HepG2 (cell line): ENCODE measurements around the gene TOM1L2. TPM values are rescaled to one million over a fixed set of nuclear protein-coding genes. Genes with fewer than 3 reads are reported as not detected.

ENCODE experiments used
- BRCA1 ChIP-seq: sonication (generic); formaldehyde crosslinking; IDR thresholded peaks from 2 replicates; pipeline ENCODE4 v1.4.0; 2020; ENCODE audit warnings: missing genetic modification reagents
- ERF ChIP-seq: IDR thresholded peaks from 2 replicates; pipeline ENCODE4 v1.6.1; 2018; ENCODE audit warnings: missing biosample characterization, missing genetic modification reagents
- HOXA7 ChIP-seq: sonication (generic); formaldehyde crosslinking; IDR thresholded peaks from 2 replicates; pipeline ENCODE4 v1.8.1; 2022; ENCODE audit warnings: mild to moderate bottlenecking, missing genetic modification reagents, moderate library complexity
- JUND ChIP-seq: sonication (generic); formaldehyde crosslinking; IDR thresholded peaks from 2 replicates; pipeline ENCODE4 v1.8.0; 2022; ENCODE audit warnings: mild to moderate bottlenecking, missing genetic modification reagents
- NCOR1 ChIP-seq: fragments of 200-600 bp; sonication (generic); IDR thresholded peaks from 2 replicates; pipeline ENCODE4 v1.7.0; 2017; ENCODE audit warnings: antibody characterized with exemption, low read length, borderline replicate concordance
- NR2C2 ChIP-seq: sonication (generic); formaldehyde crosslinking; IDR thresholded peaks from 2 replicates; pipeline ENCODE4 v1.4.0; 2020; ENCODE audit warnings: missing genetic modification reagents, mild to moderate bottlenecking, moderate library complexity, borderline replicate concordance
- NR2F6 ChIP-seq, 2 experiments: IDR thresholded peaks; 2 replicates each; pipeline ENCODE4 v1.6.1; 2016; ENCODE audit warnings: antibody characterized with exemption in 1 of 2, mild to moderate bottlenecking in 1 of 2
- RFX5 ChIP-seq: IDR thresholded peaks from 2 replicates; pipeline ENCODE4 v1.6.1; 2011; ENCODE audit warnings: low read depth, low read length, improper control_type of control experiment
- RXRA ChIP-seq: sonication (generic); formaldehyde crosslinking; IDR thresholded peaks from 2 replicates; pipeline ENCODE4 v1.5.1; 2020; ENCODE audit warnings: missing genetic modification reagents
- SIN3B ChIP-seq: fragments of 150-350 bp; IDR thresholded peaks from 2 replicates; pipeline ENCODE4 v1.6.1; 2014; ENCODE audit warnings: low read length
- SKI ChIP-seq: fragments of 450-650 bp; IDR thresholded peaks from one replicate; pipeline ENCODE4 v1.6.1; 2018; ENCODE audit warnings: mild to moderate bottlenecking; ENCODE audit not compliant: partially characterized antibody
- TBX3 ChIP-seq: fragments of 450-650 bp; IDR thresholded peaks from 2 replicates; pipeline ENCODE4 v1.6.1; 2017; ENCODE audit warnings: antibody characterized with exemption, mild to moderate bottlenecking, inconsistent platforms, borderline replicate concordance
- ZFAT ChIP-seq: sonication (generic); formaldehyde crosslinking; conservative IDR thresholded peaks from 2 replicates; pipeline ENCODE4 v1.8.1; 2023; ENCODE audit warnings: missing genetic modification reagents, inconsistent platforms
- ZNF282 ChIP-seq: fragments of 450-650 bp; IDR thresholded peaks from 2 replicates; pipeline ENCODE4 v1.6.1; 2018; ENCODE audit not compliant: partially characterized antibody
- ZNF335 ChIP-seq: sonication (generic); formaldehyde crosslinking; IDR thresholded peaks from 2 replicates; pipeline ENCODE4 v1.4.0; 2020; ENCODE audit warnings: missing genetic modification reagents
- ZNF432 ChIP-seq: sonication (generic); formaldehyde crosslinking; IDR thresholded peaks from 2 replicates; pipeline ENCODE4 v1.5.0; 2020; ENCODE audit warnings: missing genetic modification reagents, mild to moderate bottlenecking, borderline replicate concordance
- ZNF451 ChIP-seq: sonication (generic); formaldehyde crosslinking; IDR thresholded peaks from 2 replicates; pipeline ENCODE4 v1.5.0; 2020; ENCODE audit warnings: mild to moderate bottlenecking, missing genetic modification reagents
- polyA plus RNA-seq, 8 experiments: library from polyadenylated mRNA; depleted of rRNA in 3 of 8; stranded (reverse) in 7 of 8; unstranded in 1 of 8; fragments of >200 nt; fragmentation: Illumina TruSeq in 4 of 8; extraction: Trizol in 4 of 8; gene quantifications; 2 replicates each; pipeline versions ENCODE4 v1.2.1 to v1.2.3, GENCODE V29; 2011 to 2016; ENCODE audit warnings: low read depth in 4 of 8, missing spikeins in 1 of 8, mixed read lengths in 1 of 8; ENCODE audit not compliant: insufficient read depth in 1 of 8
- total RNA-seq, 5 experiments: library from RNA; depleted of rRNA; stranded (reverse); fragments of >200 nt; fragmentation: Illumina TruSeq; extraction: Trizol; gene quantifications; 2 replicates each; pipeline ENCODE4 v1.2.3, GENCODE V29; 2016; ENCODE audit warnings: low read depth in 1 of 5
- TF ChIP-seq, protein P1 (sequence below): sonication (generic); formaldehyde crosslinking; IDR thresholded peaks from 2 replicates; pipeline ENCODE4 v1.4.0; 2020; ENCODE audit warnings: missing genetic modification reagents, borderline replicate concordance
- TF ChIP-seq, protein P2 (sequence below): sonication (generic); formaldehyde crosslinking; IDR thresholded peaks from 2 replicates; pipeline ENCODE4 v1.4.0; 2020; ENCODE audit warnings: missing genetic modification reagents
- TF ChIP-seq, protein P3 (sequence below): sonication (generic); formaldehyde crosslinking; conservative IDR thresholded peaks from 2 replicates; pipeline ENCODE4 v1.4.0; 2020; ENCODE audit warnings: missing genetic modification reagents

The TOM1L2 gene
- total and polyA plus RNA-seq, 2 of the 13 experiments (the other 11 are each of a cell fraction or from before 2014, with no cell fraction given): 4.7 to 7.4 TPM

DNA sequence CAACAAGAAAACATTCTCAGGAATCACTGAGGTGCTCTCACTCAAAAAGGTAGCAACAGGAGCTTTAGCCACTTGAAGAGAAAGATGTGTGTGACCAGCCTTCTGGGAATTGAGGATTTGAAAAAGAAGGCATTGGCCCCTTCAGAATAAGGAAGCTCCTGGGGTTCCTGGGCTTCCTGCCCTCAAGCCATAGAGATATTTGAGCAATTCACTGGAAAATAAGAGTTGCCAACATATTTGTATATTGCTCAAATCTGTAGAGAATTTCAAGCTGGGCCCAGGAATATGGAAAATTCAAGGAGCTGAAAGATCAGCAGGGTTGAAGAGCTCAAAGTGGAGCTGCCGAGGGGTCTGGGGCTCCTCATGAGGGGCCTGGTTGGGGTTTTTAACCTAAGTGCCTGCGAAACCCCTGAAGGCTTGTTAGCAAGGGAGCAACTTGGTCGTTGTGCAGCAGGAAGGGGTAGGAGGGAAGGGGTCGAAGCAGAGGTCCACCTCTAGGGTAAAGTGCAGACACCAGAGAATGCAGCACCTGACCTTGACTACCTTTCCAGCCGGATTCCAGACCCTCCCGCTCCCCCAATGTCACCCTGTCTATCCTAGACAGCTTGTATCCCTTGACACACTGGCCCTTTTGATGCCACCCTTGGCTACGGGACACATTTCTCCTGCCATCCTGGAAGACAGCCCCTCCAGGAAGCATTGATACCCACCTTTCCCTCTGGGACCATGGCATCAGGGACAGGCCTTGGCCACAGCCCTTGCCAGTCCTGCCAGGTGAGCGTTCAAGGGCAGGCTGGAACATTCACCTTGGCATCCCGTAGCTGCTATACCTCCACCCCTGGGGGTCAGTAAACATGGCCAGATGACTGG, 67.8 kb downstream of the TOM1L2 start (continued):
- TF ChIP-seq NCOR1 (0 out of 2 replicates have a peak, but pooled peaks have one; percentile 18), ZNF432 (CRISPR knock-in tag) (no peak), BRCA1 (CRISPR knock-in tag) (no peak), HOXA7 (CRISPR knock-in tag) (no peak), NR2F6 (IDR thresholded peaks at IDR 0.05) (no peak), NR2F6 (CRISPR knock-in tag; IDR thresholded peaks at IDR 0.05) (0 out of 2 replicates have a peak, but pooled peaks have one; percentile 28), ZNF451 (no peak), RFX5 (no peak), ZNF282 (no peak), SKI (peak; percentile 79), ZNF335 (no peak), SIN3B (no peak), TBX3 (no peak), RXRA (peak; percentile 74), ERF (CRISPR knock-in tag) (no peak), JUND (no peak), NR2C2 (CRISPR knock-in tag) (no peak), ZFAT (CRISPR knock-in tag) (no peak)
- TF ChIP-seq, protein P1, sequence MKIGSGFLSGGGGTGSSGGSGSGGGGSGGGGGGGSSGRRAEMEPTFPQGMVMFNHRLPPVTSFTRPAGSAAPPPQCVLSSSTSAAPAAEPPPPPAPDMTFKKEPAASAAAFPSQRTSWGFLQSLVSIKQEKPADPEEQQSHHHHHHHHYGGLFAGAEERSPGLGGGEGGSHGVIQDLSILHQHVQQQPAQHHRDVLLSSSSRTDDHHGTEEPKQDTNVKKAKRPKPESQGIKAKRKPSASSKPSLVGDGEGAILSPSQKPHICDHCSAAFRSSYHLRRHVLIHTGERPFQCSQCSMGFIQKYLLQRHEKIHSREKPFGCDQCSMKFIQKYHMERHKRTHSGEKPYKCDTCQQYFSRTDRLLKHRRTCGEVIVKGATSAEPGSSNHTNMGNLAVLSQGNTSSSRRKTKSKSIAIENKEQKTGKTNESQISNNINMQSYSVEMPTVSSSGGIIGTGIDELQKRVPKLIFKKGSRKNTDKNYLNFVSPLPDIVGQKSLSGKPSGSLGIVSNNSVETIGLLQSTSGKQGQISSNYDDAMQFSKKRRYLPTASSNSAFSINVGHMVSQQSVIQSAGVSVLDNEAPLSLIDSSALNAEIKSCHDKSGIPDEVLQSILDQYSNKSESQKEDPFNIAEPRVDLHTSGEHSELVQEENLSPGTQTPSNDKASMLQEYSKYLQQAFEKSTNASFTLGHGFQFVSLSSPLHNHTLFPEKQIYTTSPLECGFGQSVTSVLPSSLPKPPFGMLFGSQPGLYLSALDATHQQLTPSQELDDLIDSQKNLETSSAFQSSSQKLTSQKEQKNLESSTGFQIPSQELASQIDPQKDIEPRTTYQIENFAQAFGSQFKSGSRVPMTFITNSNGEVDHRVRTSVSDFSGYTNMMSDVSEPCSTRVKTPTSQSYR (CRISPR knock-in tag): no peak
- TF ChIP-seq, protein P2, sequence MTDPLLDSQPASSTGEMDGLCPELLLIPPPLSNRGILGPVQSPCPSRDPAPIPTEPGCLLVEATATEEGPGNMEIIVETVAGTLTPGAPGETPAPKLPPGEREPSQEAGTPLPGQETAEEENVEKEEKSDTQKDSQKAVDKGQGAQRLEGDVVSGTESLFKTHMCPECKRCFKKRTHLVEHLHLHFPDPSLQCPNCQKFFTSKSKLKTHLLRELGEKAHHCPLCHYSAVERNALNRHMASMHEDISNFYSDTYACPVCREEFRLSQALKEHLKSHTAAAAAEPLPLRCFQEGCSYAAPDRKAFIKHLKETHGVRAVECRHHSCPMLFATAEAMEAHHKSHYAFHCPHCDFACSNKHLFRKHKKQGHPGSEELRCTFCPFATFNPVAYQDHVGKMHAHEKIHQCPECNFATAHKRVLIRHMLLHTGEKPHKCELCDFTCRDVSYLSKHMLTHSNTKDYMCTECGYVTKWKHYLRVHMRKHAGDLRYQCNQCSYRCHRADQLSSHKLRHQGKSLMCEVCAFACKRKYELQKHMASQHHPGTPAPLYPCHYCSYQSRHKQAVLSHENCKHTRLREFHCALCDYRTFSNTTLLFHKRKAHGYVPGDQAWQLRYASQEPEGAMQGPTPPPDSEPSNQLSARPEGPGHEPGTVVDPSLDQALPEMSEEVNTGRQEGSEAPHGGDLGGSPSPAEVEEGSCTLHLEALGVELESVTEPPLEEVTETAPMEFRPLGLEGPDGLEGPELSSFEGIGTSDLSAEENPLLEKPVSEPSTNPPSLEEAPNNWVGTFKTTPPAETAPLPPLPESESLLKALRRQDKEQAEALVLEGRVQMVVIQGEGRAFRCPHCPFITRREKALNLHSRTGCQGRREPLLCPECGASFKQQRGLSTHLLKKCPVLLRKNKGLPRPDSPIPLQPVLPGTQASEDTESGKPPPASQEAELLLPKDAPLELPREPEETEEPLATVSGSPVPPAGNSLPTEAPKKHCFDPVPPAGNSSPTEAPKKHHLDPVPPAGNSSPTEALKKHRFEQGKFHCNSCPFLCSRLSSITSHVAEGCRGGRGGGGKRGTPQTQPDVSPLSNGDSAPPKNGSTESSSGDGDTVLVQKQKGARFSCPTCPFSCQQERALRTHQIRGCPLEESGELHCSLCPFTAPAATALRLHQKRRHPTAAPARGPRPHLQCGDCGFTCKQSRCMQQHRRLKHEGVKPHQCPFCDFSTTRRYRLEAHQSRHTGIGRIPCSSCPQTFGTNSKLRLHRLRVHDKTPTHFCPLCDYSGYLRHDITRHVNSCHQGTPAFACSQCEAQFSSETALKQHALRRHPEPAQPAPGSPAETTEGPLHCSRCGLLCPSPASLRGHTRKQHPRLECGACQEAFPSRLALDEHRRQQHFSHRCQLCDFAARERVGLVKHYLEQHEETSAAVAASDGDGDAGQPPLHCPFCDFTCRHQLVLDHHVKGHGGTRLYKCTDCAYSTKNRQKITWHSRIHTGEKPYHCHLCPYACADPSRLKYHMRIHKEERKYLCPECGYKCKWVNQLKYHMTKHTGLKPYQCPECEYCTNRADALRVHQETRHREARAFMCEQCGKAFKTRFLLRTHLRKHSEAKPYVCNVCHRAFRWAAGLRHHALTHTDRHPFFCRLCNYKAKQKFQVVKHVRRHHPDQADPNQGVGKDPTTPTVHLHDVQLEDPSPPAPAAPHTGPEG (CRISPR knock-in tag): no peak
- TF ChIP-seq, protein P3, sequence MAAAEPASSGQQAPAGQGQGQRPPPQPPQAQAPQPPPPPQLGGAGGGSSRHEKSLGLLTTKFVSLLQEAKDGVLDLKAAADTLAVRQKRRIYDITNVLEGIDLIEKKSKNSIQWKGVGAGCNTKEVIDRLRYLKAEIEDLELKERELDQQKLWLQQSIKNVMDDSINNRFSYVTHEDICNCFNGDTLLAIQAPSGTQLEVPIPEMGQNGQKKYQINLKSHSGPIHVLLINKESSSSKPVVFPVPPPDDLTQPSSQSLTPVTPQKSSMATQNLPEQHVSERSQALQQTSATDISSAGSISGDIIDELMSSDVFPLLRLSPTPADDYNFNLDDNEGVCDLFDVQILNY (CRISPR knock-in tag): no peak
